GM18868 (cell line): ENCODE results near the gene CFD.
"Not testable (repeated sequence)": the region's sequence is repeated elsewhere in the genome, so short reads cannot be mapped to it uniquely, and the experiment has no call there.

Source experiments
- ATAC-seq: cut with Tn5 transposase; IDR thresholded peaks from one replicate; pipeline ENCODE4 v1.9.1; 2021; ENCODE audit warnings: mild to moderate bottlenecking, moderate library complexity; ENCODE audit not compliant: unreplicated experiment

Gene CFD

GRCh38 chr19:825897-826644 is 33.4 kb upstream of the CFD start:
- no peak for ATAC-seq

- no peak for ATAC-seq
Measured at GRCh38 chr19:827314-827709, 32.2 kb upstream of the CFD start.

GRCh38 chr19:827710-828321 is 31.6 kb upstream of the CFD start, which contains the start of gene AZU1:
Gene AZU1 (plus strand): TSS chr19:827837. CDS start chr19:827847, 10 bp downstream.
- no peak for ATAC-seq

- no peak for ATAC-seq
Measured at GRCh38 chr19:829129-829758, 30.2 kb upstream of the CFD start.

GRCh38 chr19:831407-832369 is 27.8 kb upstream of the CFD start:
- ATAC-seq = no peak

- no peak for ATAC-seq
Measured at GRCh38 chr19:834216-834615, 25.2 kb upstream of the CFD start.

- ATAC-seq = no peak
Measured at GRCh38 chr19:835210-835810, 24.2 kb upstream of the CFD start.

GRCh38 chr19:840519-841206 is 18.8 kb upstream of the CFD start, which contains the start of gene PRTN3:
Gene PRTN3 (plus strand): TSS chr19:840999. CDS start chr19:841009, 10 bp downstream.
- ATAC-seq = no peak

- not testable (repeated sequence) for ATAC-seq
Measured at GRCh38 chr19:842802-843179, 16.7 kb upstream of the CFD start.

- ATAC-seq = no peak
Measured at GRCh38 chr19:843180-843835, 16.2 kb upstream of the CFD start.

GRCh38 chr19:843836-844545 is 15.5 kb upstream of the CFD start:
- ATAC-seq = no peak

GRCh38 chr19:844546-844971 is 14.9 kb upstream of the CFD start:
- no peak for ATAC-seq

GRCh38 chr19:845707-846521 is 13.6 kb upstream of the CFD start:
- no peak for ATAC-seq

- ATAC-seq = no peak
Measured at GRCh38 chr19:848386-848921, 11.0 kb upstream of the CFD start.

GRCh38 chr19:849195-849594 is 10.3 kb upstream of the CFD start:
- ATAC-seq = not testable (repeated sequence)

- ATAC-seq = no peak
Measured at GRCh38 chr19:850221-850978, 9.1 kb upstream of the CFD start.

- ATAC-seq = no peak
Measured at GRCh38 chr19:850979-851335, 8.5 kb upstream of the CFD start.
